B cell (primary cell): ENCODE measurements around the gene NHS. TPM values are rescaled to one million over a fixed set of nuclear protein-coding genes. Genes with fewer than 3 reads are reported as not detected.

ENCODE experiments used
- ATAC-seq: fragments of 200-7000 bp; cut with Tn5 transposase; one replicate; pipeline ENCODE4 v1.10.0; 2021; ENCODE audit warnings: low read depth, mild to moderate bottlenecking, moderate number of reproducible peaks, moderate library complexity
- CTCF ChIA-PET: fragments of 350-600 bp; sonication (Branson Sonifier 250); formaldehyde crosslinking; loops from one replicate; lab custom pipeline; 2021; ENCODE audit warnings: antibody characterized with exemption, inconsistent platforms; lab: Charles Lee
- POLR2A ChIA-PET: fragments of 350-600 bp; sonication (Branson Sonifier 250); formaldehyde crosslinking; loops from one replicate; lab custom pipeline; 2021; ENCODE audit warnings: antibody characterized with exemption; lab: Charles Lee
- DNase-seq: peaks from one replicate; pipeline ENCODE4 v3.0.0; 2013
- H2AFZ ChIP-seq: 2 replicates; pipeline ENCODE4 v1.6.1; 2012; ENCODE audit warnings: mild to moderate bottlenecking, low read depth, low read length; ENCODE audit not compliant: insufficient read depth, poor library complexity, severe bottlenecking
- H3K27ac ChIP-seq, 2 donors: 1 replicate in 1 of 2; 2 replicates in 1 of 2; pipeline ENCODE4 v1.5.1; 2012 to 2013; ENCODE audit warnings: low read length in 2 of 2, mild to moderate bottlenecking in 2 of 2, moderate library complexity in 1 of 2
- H3K27me3 ChIP-seq, 4 experiments: fragments of 200-600 bp in 1 of 4; sonication (generic) in 1 of 4; replicated peaks in 1 of 4; 1 replicate in 2 of 4; 2 replicates in 2 of 4; pipeline versions ENCODE4 v1.6.1 to v1.7.0; 2013 to 2016; ENCODE audit warnings: low read length in 3 of 4, mild to moderate bottlenecking in 2 of 4, mixed read lengths in 1 of 4, moderate library complexity in 1 of 4; ENCODE audit not compliant: insufficient read depth in 4 of 4, control insufficient read depth in 3 of 4; ENCODE audit errors: control extremely low read depth in 1 of 4
- H3K36me3 ChIP-seq, 2 experiments: replicated peaks in 1 of 2; 1 replicate in 1 of 2; 2 replicates in 1 of 2; pipeline versions ENCODE4 v1.6.1 to v1.7.1; 2013; ENCODE audit warnings: low read length in 1 of 2; ENCODE audit not compliant: insufficient read depth in 2 of 2, control insufficient read depth in 1 of 2; ENCODE audit errors: control extremely low read depth in 1 of 2, extremely low read depth in 1 of 2
- H3K4me1 ChIP-seq, 2 donors: fragments of 200-600 bp in 1 of 2; sonication (generic) in 1 of 2; 1 replicate in 1 of 2; 2 replicates in 1 of 2; pipeline versions ENCODE4 v1.5.1 to v1.6.1; 2013 to 2017; ENCODE audit warnings: low read length in 2 of 2; ENCODE audit not compliant: control insufficient read depth in 2 of 2, insufficient read depth in 2 of 2
- H3K4me2 ChIP-seq: replicated peaks from 2 replicates; pipeline ENCODE3; 2012; ENCODE audit warnings: mild to moderate bottlenecking, low read depth, low read length; ENCODE audit not compliant: poor library complexity, severe bottlenecking
- H3K4me3 ChIP-seq, 5 experiments: fragments of 200-600 bp in 1 of 5; sonication (generic) in 1 of 5; 1 replicate in 3 of 5; 2 replicates in 2 of 5; pipeline versions ENCODE4 v1.5.1 to v1.7.0; 2011 to 2016; ENCODE audit warnings: low read length in 4 of 5, mild to moderate bottlenecking in 4 of 5, low read depth in 2 of 5, control low read depth in 1 of 5, moderate library complexity in 1 of 5; ENCODE audit not compliant: insufficient read depth in 1 of 5; ENCODE audit errors: control extremely low read depth in 1 of 5, extremely low read depth in 1 of 5
- H3K79me2 ChIP-seq: fragments of 200-600 bp; sonication (generic); one replicate; pipeline ENCODE4 v1.6.0; 2016; ENCODE audit warnings: low read length; ENCODE audit not compliant: control insufficient read depth, insufficient read depth
- H3K9ac ChIP-seq: fragments of 200-600 bp; sonication (generic); 2 replicates; pipeline ENCODE4 v1.6.1; 2017; ENCODE audit warnings: mild to moderate bottlenecking, low read length, moderate library complexity
- H3K9me3 ChIP-seq, 3 donors: one replicate each; pipeline versions ENCODE4 v1.6.1 to v1.7.1; 2013; ENCODE audit warnings: low read length in 2 of 3; ENCODE audit not compliant: control insufficient read depth in 2 of 3, insufficient read depth in 1 of 3; ENCODE audit errors: control extremely low read depth in 1 of 3
- H4K20me1 ChIP-seq: 2 replicates; pipeline ENCODE4 v1.6.0; 2012; ENCODE audit warnings: mild to moderate bottlenecking, low read length; ENCODE audit not compliant: insufficient read depth, control insufficient read depth, poor library complexity, severe bottlenecking
- H3K27ac Mint-ChIP-seq: one replicate; pipeline ENCODE4 v1.8.0; 2021; ENCODE audit warnings: mixed read lengths
- H3K27me3 Mint-ChIP-seq: one replicate; pipeline ENCODE4 v1.8.0; 2021; ENCODE audit warnings: mixed read lengths
- H3K4me1 Mint-ChIP-seq: one replicate; pipeline ENCODE4 v1.8.0; 2021; ENCODE audit warnings: mixed read lengths
- H3K4me3 Mint-ChIP-seq: one replicate; pipeline ENCODE4 v1.8.0; 2021; ENCODE audit warnings: mixed read lengths
- H3K9me3 Mint-ChIP-seq: one replicate; pipeline ENCODE4 v1.8.0; 2022; ENCODE audit warnings: mixed read lengths; ENCODE audit not compliant: insufficient read depth
- EZH2 ChIP-seq: IDR thresholded peaks from 2 replicates; pipeline ENCODE4 v1.6.1; 2012; ENCODE audit warnings: borderline replicate concordance, low read depth, mild to moderate bottlenecking, moderate library complexity, low read length; ENCODE audit not compliant: insufficient read depth, poor library complexity, severe bottlenecking
- WGBS: methylation state at CpG from one replicate; pipeline ENCODE4 v1.1.5; 2013; ENCODE audit warnings: missing lambda C conversion rate; ENCODE audit not compliant: insufficient coverage; 5-methylcytosine and 5-hydroxymethylcytosine counted together
- intact Hi-C: fragments of 100-400 bp; cut with micrococcal nuclease; formaldehyde crosslinking; loops from one replicate; pipeline ENCODE4 v1.10.0; 2022
- polyA plus RNA-seq: library from polyadenylated mRNA; depleted of rRNA; stranded (reverse); fragments of >200 nt; gene quantifications from 2 replicates; pipeline ENCODE4 v1.2.3, GENCODE V29; 2012
- total RNA-seq, 2 donors: library from RNA; stranded (reverse); fragments of 120-200 nt in 1 of 2; gene quantifications; 1 replicate in 1 of 2; 2 replicates in 1 of 2; pipeline versions ENCODE4 v1.2.3 to v1.2.4, GENCODE V29; 2013 to 2022
- TF ChIP-seq, protein P1 (sequence below): fragments of 200-600 bp; IDR thresholded peaks from one replicate; pipeline ENCODE4 v1.8.0; 2022; ENCODE audit warnings: antibody characterized with exemption, mild to moderate bottlenecking

The NHS gene
- total and polyA plus RNA-seq, 2 donors (not counting 1 experiment from before 2014, with no cell fraction given): not detected

GRCh38 chrX:17628976-17629375 lies 254.0 kb downstream of the NHS start:
- Histone ChIP-seq H3K4me1 (no peaks in the 10 kb centered on the region), H3K79me2 (no peaks in the 10 kb centered on the region), H4K20me1 (no peaks in the 10 kb centered on the region), H3K36me3 (no peaks in the 10 kb centered on the region), H2AFZ (no peak overlapping the region), H3K4me2 (no peak overlapping the region), H3K4me3 (no peak overlapping the region), H3K27me3 (no peaks in the 10 kb centered on the region), H3K27ac (no peak overlapping the region), H3K9ac (no peak overlapping the region), H3K9me3 (no peaks in the 10 kb centered on the region)
- H3K4me1 Mint-ChIP-seq: no peaks in the 10 kb centered on the region
- intact Hi-C loops: no loop called here
- no peak for DNase-seq
- no peak overlapping the region for H3K27ac Mint-ChIP-seq
- no peak overlapping the region for H3K4me3 Mint-ChIP-seq
- no peaks in the 10 kb centered on the region for H3K27me3 Mint-ChIP-seq
- no peaks in the 10 kb centered on the region for H3K9me3 Mint-ChIP-seq
- ChIA-PET CTCF (no interaction called here), POLR2A (no interaction called here)
- TF ChIP-seq, protein P1, sequence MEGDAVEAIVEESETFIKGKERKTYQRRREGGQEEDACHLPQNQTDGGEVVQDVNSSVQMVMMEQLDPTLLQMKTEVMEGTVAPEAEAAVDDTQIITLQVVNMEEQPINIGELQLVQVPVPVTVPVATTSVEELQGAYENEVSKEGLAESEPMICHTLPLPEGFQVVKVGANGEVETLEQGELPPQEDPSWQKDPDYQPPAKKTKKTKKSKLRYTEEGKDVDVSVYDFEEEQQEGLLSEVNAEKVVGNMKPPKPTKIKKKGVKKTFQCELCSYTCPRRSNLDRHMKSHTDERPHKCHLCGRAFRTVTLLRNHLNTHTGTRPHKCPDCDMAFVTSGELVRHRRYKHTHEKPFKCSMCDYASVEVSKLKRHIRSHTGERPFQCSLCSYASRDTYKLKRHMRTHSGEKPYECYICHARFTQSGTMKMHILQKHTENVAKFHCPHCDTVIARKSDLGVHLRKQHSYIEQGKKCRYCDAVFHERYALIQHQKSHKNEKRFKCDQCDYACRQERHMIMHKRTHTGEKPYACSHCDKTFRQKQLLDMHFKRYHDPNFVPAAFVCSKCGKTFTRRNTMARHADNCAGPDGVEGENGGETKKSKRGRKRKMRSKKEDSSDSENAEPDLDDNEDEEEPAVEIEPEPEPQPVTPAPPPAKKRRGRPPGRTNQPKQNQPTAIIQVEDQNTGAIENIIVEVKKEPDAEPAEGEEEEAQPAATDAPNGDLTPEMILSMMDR: no peak
- TF ChIP-seq EZH2: no peak
- no peak for ATAC-seq

- Histone ChIP-seq H3K27ac (no peak overlapping the region), H2AFZ (no peak overlapping the region), H3K36me3 (no peaks in the 10 kb centered on the region), H3K79me2 (no peaks in the 10 kb centered on the region), H3K9ac (no peak overlapping the region), H3K4me2 (no peak overlapping the region), H3K27me3 (no peaks in the 10 kb centered on the region), H3K4me1 (no peaks in the 10 kb centered on the region), H3K4me3 (no peak overlapping the region), H4K20me1 (no peaks in the 10 kb centered on the region), H3K9me3 (no peaks in the 10 kb centered on the region)
- Mint-ChIP-seq H3K9me3 (no peaks in the 10 kb centered on the region), H3K27ac (no peak overlapping the region), H3K4me3 (no peak overlapping the region), H3K27me3 (no peaks in the 10 kb centered on the region), H3K4me1 (no peaks in the 10 kb centered on the region)
- no peak for DNase-seq
- ChIA-PET POLR2A (no interaction called here), CTCF (no interaction called here)
- ATAC-seq: no peak
- intact Hi-C loops: no loop called here
- no CpG with 5 or more reads among the region's 1 CpG for WGBS
- TF ChIP-seq, protein P1: no peak
- no peak for TF ChIP-seq EZH2
Observed at GRCh38 chrX:17629519-17629918, 254.5 kb downstream of the NHS start.
